Measurements from ENCODE around the gene ATP8B1. TPM values are rescaled to one million over a fixed set of nuclear protein-coding genes. Genes with fewer than 3 reads are reported as not detected.
A peak's percentile ranks its signal among the peaks of the same experiment; 100 is the strongest.

Gene ATP8B1
- total RNA-seq, 3 donors from 2014 or later: 0.13 to 0.22 (median 0.15) TPM

DNA sequence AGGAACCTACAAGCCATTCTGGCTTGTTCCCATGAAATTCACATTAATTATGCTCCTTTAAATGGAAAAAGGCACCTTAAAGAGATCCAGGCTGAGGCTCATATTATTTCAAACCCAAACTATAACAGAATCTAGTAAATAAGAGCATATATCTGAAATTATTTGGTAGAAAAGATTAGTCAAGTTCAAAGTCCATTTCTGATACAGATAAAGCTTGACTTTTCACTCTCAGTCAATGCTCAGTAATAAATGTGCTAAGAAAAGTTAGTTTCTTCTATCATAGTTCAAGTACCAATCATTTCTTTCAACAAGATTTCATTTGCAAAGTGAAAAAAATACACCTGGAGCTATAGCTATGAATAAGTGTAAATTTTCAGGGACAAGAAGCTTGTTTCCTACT is 119.6 kb downstream of the ATP8B1 start:
- peaks cover 10% of the 10 kb centered on the region for H3K4me1 Mint-ChIP-seq (ENCODE audit: low read depth)
- peaks cover 4% of the 10 kb centered on the region for H3K9me3 Mint-ChIP-seq
- H3K36me3 Mint-ChIP-seq (ENCODE audit: insufficient read depth): peaks cover 9% of the 10 kb centered on the region
- DNase-seq (no peak), ATAC-seq (no peak)
- H3K27me3 Mint-ChIP-seq (ENCODE audit: low read depth): no peaks in the 10 kb centered on the region
- H3K4me3 Mint-ChIP-seq: no peak overlapping the region

DNA sequence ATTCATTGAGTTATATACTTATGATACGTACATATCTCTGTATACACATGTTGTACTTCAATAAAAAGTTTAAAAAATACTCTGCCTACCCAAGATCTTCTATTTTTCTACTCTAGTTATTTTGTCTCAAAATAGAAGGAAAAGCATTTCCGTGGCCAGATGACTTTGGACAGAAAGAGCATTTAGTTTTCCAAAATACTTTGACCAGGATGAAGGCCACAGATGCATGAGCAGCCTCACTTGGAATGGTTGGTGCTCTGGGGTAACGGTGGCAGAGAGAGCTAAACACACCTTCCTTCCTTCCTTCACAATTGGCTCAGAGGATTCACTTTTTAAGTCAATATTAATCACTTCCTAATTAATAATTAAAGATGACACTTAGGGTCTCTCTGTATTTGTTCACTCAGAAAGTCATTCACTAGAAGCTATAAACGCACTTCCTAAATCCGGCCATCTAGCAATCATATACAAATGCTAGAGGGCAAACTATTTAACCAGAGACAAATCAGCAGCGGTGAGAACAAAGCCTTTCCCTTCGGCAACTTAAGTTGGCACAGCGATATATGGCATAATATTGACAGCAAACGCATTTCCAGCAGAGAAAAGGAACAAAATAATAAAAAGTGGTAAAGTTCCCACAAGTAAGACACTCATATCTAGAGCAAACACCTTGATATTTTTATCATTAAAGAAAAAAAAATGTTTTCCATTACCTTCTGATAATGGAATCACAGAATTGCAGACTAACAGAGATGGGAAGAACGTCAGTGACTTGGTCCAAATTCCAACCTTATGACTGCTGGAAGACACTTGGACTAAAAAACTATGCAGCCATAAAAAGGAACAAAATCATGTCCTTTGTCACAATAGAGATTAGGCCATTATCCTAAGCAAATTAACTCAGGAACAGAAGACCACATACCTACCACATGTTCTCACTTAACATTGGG is 125.6 kb downstream of the ATP8B1 start:
- no peak overlapping the region for H3K4me3 Mint-ChIP-seq
- DNase-seq: no peak
- H3K4me1 Mint-ChIP-seq (ENCODE audit: low read depth): peaks cover 16% of the 10 kb centered on the region
- no peaks in the 10 kb centered on the region for H3K27me3 Mint-ChIP-seq (ENCODE audit: low read depth)
- peaks cover 10% of the 10 kb centered on the region for H3K36me3 Mint-ChIP-seq (ENCODE audit: insufficient read depth)
- ATAC-seq: no peak
- H3K9me3 Mint-ChIP-seq: peaks cover 5% of the 10 kb centered on the region

DNA sequence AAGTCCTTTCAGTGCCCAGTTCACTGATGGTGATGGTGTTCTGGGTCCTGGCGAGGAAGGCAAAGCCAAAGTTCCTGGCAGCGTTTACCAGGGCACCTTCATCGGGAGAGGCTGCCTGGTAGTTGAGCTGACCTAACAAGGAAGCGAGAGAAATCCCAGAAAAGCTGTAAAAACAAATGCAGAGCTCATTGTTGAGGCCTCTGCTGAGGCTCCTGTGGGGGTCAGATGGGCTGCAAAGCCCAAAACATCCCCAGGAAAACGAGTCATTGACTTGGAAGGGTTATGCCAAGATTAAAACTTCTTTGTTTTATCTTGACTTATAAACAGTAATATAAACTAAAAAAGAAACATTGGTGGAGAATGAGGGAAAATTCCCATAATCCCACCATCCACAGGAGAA is 128.2 kb downstream of the ATP8B1 start:
- peaks cover 8% of the 10 kb centered on the region for H3K4me1 Mint-ChIP-seq (ENCODE audit: low read depth)
- DNase-seq (no peak), ATAC-seq (no peak)
- no peak overlapping the region for H3K4me3 Mint-ChIP-seq
- peaks cover 12% of the 10 kb centered on the region for H3K36me3 Mint-ChIP-seq (ENCODE audit: insufficient read depth)
- H3K27me3 Mint-ChIP-seq (ENCODE audit: low read depth): no peaks in the 10 kb centered on the region
- peaks cover 5% of the 10 kb centered on the region for H3K9me3 Mint-ChIP-seq

DNA sequence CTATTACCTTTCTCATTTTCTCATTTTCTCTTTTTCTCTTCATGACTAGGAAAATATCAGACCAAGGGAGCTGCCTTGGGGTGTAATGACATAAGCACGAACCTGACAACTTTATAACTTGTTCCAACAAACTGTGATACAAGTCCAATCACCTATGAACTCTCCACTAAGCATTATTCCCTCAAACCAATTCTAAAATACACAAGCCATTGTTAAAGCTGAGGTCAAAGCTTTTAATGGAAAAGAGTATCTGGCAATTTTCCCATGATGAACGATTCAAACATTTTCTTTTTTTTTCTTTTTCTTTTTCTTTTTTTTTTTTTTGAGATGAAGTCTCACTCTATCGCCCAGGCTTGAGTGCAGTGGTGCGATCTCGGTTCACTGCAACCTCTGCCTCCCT is 133.1 kb downstream of the ATP8B1 start:
- Mint-ChIP-seq H3K36me3 (ENCODE audit: insufficient read depth) (peaks cover 9% of the 10 kb centered on the region), H3K27me3 (ENCODE audit: low read depth) (no peaks in the 10 kb centered on the region), H3K4me1 (ENCODE audit: low read depth) (peaks cover 29% of the 10 kb centered on the region), H3K9me3 (peaks cover 5% of the 10 kb centered on the region), H3K4me3 (no peak overlapping the region)
- ATAC-seq (no peak), DNase-seq (no peak)

DNA sequence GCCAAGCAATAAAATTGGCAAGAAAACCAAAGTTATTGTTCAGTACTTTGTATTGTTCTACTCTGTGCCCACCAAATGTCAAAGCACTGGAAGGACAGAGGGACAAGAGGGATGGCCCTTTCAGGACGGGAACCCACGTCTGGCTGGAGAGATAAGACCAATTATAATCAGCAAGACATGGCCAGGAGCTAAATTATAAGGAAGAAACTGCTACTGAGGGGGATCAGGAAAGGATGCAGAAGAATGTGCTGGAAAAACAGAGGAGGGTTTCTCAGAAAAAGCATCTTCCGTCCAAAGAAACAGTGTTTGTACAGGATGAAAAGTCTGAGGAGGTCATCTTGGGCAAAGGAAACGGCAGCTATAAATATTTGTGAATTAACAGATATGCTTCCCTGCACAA is 135.1 kb downstream of the ATP8B1 start:
- H3K9me3 Mint-ChIP-seq: peaks cover 2% of the 10 kb centered on the region
- no peak for DNase-seq
- H3K36me3 Mint-ChIP-seq (ENCODE audit: insufficient read depth): peaks cover 7% of the 10 kb centered on the region
- no peak overlapping the region for H3K4me3 Mint-ChIP-seq
- ATAC-seq: no peak
- H3K27me3 Mint-ChIP-seq (ENCODE audit: low read depth): no peaks in the 10 kb centered on the region
- H3K4me1 Mint-ChIP-seq (ENCODE audit: low read depth): peaks cover 37% of the 10 kb centered on the region

DNA sequence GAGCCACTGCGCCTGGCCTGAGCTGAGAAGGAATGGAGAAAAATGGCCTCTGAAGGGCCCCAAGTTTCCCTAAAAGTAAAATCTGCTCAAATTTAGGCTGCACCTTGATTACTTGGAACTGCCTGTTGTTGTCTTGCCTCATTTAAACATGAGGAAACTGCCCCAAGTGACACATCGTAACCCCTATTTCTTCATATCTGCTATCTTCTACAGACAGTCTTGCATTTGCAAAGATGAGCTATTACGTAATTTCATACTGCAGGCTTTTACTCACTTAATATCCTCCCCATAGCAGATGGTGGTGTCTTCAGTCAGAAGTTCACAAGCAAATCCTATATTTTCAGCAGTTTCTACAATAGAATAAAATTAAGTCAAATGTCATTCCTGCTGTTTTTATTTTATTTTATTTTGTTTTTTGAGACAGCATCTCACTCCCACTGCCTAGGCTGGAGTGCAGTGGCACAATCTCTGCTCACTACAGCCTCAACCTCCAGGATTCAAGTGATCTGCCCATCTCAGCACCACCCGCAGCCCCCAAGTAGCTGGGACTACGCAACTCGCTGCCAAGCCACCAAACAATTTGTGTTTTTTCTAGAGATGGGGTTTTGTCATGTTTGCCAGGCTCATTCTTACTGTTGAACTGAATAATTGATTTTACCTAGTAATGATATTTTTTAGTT is 136.2 kb downstream of the ATP8B1 start:
- DNase-seq: no peak
- peaks cover 41% of the 10 kb centered on the region for H3K4me1 Mint-ChIP-seq (ENCODE audit: low read depth)
- H3K36me3 Mint-ChIP-seq (ENCODE audit: insufficient read depth): peaks cover 3% of the 10 kb centered on the region
- H3K27me3 Mint-ChIP-seq (ENCODE audit: low read depth): no peaks in the 10 kb centered on the region
- ATAC-seq: no peak
- no peak overlapping the region for H3K4me3 Mint-ChIP-seq
- H3K9me3 Mint-ChIP-seq: no peaks in the 10 kb centered on the region

DNA sequence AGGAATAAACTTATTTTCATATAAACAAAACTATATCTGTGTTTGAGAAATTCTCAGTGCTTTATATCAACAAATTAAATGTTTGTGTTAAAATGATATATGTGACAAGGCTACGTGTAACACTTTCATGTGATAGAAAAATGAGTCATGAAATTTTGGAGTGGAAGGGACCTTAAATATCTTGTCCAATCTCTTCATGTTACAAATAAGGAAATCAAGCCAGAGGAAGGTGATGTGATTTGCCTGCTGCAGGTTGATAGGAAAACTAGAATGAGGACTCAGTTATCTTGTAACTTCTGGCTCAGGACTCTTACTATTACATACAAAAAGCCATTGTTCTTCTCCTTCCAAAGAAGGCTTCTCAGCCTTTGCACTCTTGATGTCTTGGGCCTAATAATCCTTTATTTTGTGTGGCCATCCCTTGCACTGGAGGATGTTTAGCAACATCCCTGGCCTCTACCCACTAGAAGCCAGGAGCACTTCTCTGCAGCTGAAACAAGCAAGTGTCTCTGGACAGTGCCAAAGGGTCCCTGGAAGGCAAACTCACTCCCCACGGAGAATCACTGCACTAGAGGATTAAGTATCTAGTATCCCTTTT is 138.4 kb downstream of the ATP8B1 start:
- no peaks in the 10 kb centered on the region for H3K27me3 Mint-ChIP-seq (ENCODE audit: low read depth)
- no peak for ATAC-seq
- no peak for DNase-seq
- H3K4me3 Mint-ChIP-seq: no peak overlapping the region
- H3K36me3 Mint-ChIP-seq (ENCODE audit: insufficient read depth): peaks cover 6% of the 10 kb centered on the region
- no peaks in the 10 kb centered on the region for H3K9me3 Mint-ChIP-seq
- peaks cover 43% of the 10 kb centered on the region for H3K4me1 Mint-ChIP-seq (ENCODE audit: low read depth)

DNA sequence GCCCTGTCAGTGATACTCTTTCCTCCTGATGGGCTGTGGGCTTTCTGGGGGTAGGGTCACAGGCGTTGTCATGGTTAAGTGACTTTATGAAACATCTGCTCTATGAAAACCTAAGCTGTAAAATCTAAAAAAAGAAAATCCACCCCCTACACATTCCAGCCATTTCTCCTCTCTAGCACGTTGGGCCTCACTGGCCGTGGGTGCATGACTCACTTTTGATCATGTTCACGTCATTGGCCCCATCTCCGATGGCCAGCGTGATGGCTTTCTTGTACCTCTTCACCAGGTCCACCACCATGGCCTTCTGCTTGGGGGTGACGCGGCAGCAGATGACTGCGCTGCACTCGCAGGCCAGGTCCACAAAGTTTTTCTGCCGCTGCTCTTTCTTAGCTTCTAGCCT is 142.2 kb downstream of the ATP8B1 start:
- ATAC-seq (no peak), DNase-seq (no peak)
- no peaks in the 10 kb centered on the region for H3K9me3 Mint-ChIP-seq
- no peak overlapping the region for H3K4me3 Mint-ChIP-seq
- peaks cover 30% of the 10 kb centered on the region for H3K4me1 Mint-ChIP-seq (ENCODE audit: low read depth)
- peaks cover 7% of the 10 kb centered on the region for H3K36me3 Mint-ChIP-seq (ENCODE audit: insufficient read depth)
- no peaks in the 10 kb centered on the region for H3K27me3 Mint-ChIP-seq (ENCODE audit: low read depth)

DNA sequence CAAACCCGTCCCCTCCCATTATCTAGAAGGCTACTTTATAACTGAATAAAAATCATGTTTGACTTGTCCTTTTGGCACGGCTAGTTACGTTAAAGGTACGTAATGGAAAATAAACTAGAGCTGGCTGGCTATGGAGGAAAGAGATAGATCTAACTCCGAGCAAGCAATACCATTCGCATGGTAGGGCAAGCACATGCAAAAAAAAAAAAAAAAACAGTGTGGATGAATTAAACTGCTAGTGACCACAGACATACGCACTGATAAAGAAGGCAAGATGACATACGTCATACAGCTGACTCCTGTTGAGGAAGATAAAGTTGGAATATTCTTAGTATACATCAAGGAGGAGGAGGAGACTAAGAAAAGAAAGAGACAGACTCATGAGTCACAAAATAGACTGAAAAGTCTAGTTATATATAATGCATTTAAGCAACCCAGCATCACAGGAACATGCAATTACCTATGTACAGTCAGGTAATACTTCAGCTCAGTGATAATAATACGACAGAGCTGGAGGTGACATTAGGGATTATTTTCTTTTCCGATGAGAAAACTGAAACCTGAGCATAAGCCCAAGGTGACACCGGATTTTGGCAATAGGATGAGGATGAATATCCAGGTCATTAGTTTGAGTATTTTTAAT is 143.5 kb downstream of the ATP8B1 start:
- H3K27me3 Mint-ChIP-seq (ENCODE audit: low read depth): no peaks in the 10 kb centered on the region
- H3K4me1 Mint-ChIP-seq (ENCODE audit: low read depth): peaks cover 18% of the 10 kb centered on the region
- H3K9me3 Mint-ChIP-seq: peaks cover 11% of the 10 kb centered on the region
- H3K36me3 Mint-ChIP-seq (ENCODE audit: insufficient read depth): peaks cover 19% of the 10 kb centered on the region
- no peak for ATAC-seq
- H3K4me3 Mint-ChIP-seq: no peak overlapping the region
- no peak for DNase-seq

DNA sequence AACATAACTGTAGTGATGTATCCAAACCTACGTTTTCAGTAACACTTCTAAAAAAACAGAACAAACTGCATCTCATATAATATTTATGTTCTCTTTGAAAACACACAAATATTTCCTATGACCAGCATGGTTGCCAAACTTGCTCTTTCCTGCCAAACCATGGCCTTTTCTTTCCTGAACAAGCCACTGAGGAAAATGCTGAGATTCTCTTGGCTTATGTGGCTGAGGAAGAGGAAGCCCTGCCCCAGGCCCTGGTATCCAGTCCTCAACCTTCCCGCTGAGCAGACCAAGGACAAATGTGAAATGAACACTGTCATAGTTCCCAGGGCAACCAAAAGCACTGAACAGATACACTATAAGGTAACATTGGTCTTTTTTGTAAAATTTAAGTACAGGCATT is 145.6 kb downstream of the ATP8B1 start:
- ATAC-seq: no peak
- peaks cover 21% of the 10 kb centered on the region for H3K36me3 Mint-ChIP-seq (ENCODE audit: insufficient read depth)
- H3K9me3 Mint-ChIP-seq: peaks cover 11% of the 10 kb centered on the region
- H3K4me3 Mint-ChIP-seq: no peak overlapping the region
- no peak for DNase-seq
- peaks cover 7% of the 10 kb centered on the region for H3K4me1 Mint-ChIP-seq (ENCODE audit: low read depth)
- no peaks in the 10 kb centered on the region for H3K27me3 Mint-ChIP-seq (ENCODE audit: low read depth)

DNA sequence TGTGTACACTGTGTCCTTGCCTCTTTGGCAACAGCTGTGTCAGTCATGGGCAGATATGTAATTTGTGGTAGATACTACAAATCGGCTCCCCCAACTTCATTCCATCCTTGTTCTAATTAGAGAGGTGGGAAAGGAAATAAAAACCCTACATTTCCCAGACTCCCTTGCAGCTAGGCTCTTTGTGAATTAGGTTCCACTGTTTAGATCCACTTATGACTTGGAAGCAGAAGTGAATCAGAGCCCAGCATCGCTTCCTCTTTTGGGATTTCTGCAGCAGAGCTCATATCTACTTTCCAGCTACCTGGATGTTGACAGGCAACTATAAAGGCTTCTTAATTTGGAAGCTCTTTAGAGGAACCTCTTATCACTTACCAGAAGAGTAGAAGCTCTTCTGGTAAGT is 147.4 kb downstream of the ATP8B1 start:
- peaks cover 21% of the 10 kb centered on the region for H3K36me3 Mint-ChIP-seq (ENCODE audit: insufficient read depth)
- DNase-seq: no peak
- no peaks in the 10 kb centered on the region for H3K27me3 Mint-ChIP-seq (ENCODE audit: low read depth)
- no peak overlapping the region for H3K4me3 Mint-ChIP-seq
- H3K9me3 Mint-ChIP-seq: peaks cover 11% of the 10 kb centered on the region
- no peak for ATAC-seq
- peaks cover 7% of the 10 kb centered on the region for H3K4me1 Mint-ChIP-seq (ENCODE audit: low read depth)

DNA sequence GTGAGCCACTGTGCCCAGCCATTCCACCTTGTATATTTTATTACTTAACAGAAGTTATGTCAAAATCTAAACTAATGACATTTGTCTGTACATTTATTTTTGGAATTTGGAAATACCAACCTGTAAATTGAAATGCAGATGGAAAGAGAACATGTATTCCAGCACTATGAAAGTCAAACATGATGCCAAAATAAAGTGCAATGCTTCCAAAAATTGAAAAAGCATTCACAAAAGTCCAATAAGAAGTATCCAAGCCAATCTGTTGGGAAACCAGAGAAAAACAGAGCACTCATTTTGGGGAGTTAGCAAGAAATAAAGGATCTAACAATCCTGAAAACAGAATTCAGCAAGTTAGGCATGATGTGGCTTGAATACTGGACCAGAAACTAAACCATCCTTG is 151.2 kb downstream of the ATP8B1 start:
- Mint-ChIP-seq H3K4me3 (no peak overlapping the region), H3K27me3 (ENCODE audit: low read depth) (no peaks in the 10 kb centered on the region), H3K9me3 (peaks cover 11% of the 10 kb centered on the region), H3K4me1 (ENCODE audit: low read depth) (peaks cover 10% of the 10 kb centered on the region), H3K36me3 (ENCODE audit: insufficient read depth) (peaks cover 16% of the 10 kb centered on the region)
- DNase-seq (no peak), ATAC-seq (no peak)

DNA sequence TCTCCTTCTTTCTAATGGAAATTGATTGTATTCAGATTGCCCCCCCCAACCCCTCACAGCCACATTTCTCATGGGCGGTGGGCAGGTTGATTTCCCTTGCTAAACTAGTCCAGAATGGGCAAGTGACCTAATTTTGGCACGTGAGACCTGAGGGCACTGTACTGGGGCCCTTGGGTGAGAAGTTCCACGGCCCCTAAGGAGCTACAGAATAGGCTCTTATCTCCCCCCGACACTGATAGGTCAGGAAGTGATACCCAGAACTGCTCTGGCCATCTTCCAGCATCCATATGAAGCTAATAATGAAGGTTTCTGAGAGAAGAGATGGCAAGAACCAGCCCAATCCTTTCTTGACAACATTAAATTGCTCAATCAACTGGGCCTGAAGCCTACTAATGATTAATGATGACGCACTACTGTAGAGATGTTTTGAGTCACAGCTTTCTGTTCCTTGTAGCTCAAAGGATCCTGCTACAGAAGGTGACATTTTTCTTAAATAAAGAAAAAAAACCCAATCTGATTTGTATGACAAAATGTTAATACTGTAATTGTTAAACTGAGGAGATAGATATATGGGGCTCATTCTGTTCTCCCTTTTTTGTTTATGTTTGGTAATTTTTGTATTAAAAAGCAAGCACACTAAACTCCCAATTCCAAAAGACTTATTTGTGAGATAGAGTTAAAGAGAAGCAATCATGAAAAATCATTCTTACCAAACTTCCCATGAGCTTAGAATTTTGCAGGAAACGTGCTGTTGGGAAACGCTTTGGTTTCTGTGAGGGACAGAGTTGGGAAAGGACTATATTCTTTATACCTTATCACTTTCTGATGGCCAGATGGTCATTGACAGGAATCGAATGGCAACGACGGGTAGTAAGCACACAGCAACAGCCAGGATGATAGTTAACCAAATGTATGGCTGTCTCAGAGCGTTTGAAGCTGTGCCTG is 153.3 kb downstream of the ATP8B1 start:
- peak in 1 of 2 donors; percentile 54 for ATAC-seq
- H3K36me3 Mint-ChIP-seq (ENCODE audit: insufficient read depth): peaks cover 17% of the 10 kb centered on the region
- H3K9me3 Mint-ChIP-seq: peaks cover under 1% of the 10 kb centered on the region

More for the DNA sequence above, 153.3 kb downstream of the ATP8B1 start:
- no peak overlapping the region for H3K4me3 Mint-ChIP-seq
- H3K27me3 Mint-ChIP-seq (ENCODE audit: low read depth): no peaks in the 10 kb centered on the region
- DNase-seq: no peak
- H3K4me1 Mint-ChIP-seq (ENCODE audit: low read depth): peaks cover 18% of the 10 kb centered on the region

Data from activated T-cell treated with anti-CD3 and anti-CD28 coated beads, Interleukin-2, amount 50 U/mL, for 4 hours (primary cell).